GM13976 (cell line): ENCODE data around the gene NDUFA3.
A peak's percentile ranks its signal among the peaks of the same experiment; 100 is the strongest.

Experiments
- DNase-seq: peaks from one replicate; pipeline ENCODE4 v3.0.0; 2012; ENCODE audit warnings: low spot score
- CTCF ChIP-seq: IDR thresholded peaks from 2 replicates; pipeline ENCODE4 v1.5.1; 2012; ENCODE audit warnings: borderline replicate concordance, mild to moderate bottlenecking; ENCODE audit not compliant: insufficient read depth; ENCODE audit errors: extremely low read depth, missing control alignments, control extremely low read depth
- in situ Hi-C: fragments of 300-500 bp; cut with MboI; formaldehyde crosslinking; loops from one replicate; pipeline ENCODE4 v1.12.0; 2022; ENCODE audit warnings: low sequenced_read_pairs, mixed read lengths, inconsistent platforms; ENCODE audit not compliant: unreplicated experiment

The NDUFA3 gene

DNA sequence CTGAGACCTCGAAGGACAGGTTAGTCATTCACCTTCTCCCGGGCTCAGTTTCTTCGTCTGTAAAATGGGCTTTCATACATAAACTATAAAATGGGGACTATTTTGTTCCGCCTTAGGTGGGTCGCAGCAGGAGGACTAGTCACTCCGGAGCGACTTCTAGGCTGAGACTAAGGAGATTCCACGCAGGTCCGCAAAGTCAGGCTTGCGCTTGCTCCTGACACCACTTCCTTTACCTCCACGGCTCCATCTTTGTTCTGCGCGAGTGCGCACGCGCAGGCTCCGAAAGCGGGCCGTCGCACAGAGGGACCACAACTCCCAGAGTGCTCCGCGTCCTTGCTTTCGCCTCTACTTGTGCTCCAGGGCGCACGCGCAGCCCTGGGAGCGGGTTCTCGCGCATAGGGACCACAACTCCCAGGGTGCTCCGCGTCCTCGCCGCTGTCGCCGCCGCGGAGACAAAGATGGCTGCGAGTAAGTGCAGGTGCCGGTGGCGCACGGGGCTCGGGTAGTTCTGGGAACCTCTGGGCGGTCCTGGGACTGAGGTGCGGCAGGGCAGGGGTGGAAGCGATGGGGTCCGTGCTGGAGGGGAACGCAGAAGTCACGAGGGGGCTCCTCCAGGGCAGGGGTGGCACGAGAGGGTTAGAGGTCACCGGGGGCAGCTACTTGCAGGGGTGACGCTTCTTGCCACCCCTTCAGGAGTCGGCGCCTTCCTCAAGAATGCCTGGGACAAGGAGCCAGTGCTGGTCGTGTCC, at the start of gene NDUFA3:
Gene NDUFA3, plus strand, starts transcription at position 435 of the 749 bp plus-strand sequence. Its CDS starts 24 bp downstream, at position 459.
- in situ Hi-C loops, result no loop called here

DNA sequence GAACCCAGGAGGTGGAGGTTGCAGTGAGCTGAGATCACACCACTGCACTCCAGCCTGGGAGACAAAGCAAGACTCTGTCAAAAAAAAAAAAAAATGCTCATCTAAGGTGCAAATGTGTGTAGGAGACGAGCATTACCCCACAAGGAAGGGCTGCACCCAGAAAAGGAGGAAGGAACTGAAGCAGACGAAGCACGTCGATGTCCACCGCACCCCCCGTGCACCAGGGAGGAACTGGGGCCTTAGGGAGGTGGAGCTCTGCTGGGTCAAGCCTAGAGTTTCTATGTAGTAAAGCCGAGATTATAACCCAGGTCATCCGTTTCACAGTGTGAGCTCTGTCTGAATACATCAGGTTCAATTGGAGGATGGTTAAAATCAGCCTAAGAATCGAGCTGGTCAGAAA, 40.0 kb upstream of the NDUFA3 start:
- no peak for TF ChIP-seq CTCF
- no peak for DNase-seq
- in situ Hi-C loops, result no loop called here

More for the DNA sequence above, at the start of gene NDUFA3:
- DNase-seq, result peak; percentile 100
- no peak for TF ChIP-seq CTCF

- no peak for TF ChIP-seq CTCF
- DNase-seq, result no peak
Measured at GRCh38 chr19:54063350-54064116, 39.1 kb upstream of the NDUFA3 start, which contains the start of gene VSTM1. VSTM1 (minus strand) TSS chr19:54063897; CDS start chr19:54063777, 120 bp downstream.

DNA sequence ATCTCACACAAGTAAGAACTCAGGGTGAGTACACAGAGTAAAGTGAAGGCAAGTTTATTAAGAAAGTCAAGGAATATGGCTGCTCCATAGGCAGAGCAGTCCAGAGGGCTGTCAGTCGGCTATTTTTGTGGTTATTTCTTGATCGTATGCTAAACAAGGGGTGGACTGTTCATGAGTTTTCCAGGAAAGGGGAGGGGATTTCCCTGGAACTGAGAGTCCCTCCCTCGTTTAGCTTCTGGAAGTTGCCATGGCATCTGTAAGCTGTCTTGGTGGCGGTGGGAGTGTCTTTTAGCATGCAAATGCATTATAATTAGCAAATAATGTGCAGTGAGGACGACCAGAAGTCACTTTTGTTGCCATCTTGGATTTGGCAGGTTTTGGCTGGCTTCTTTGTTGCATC, 33.2 kb upstream of the NDUFA3 start:
- in situ Hi-C loops, result no loop called here
- no peak for DNase-seq
- TF ChIP-seq CTCF, result no peak

More at GRCh38 chr19:54063350-54064116, 39.1 kb upstream of the NDUFA3 start, which contains the start of gene VSTM1:
- in situ Hi-C loops, result no loop called here

- no peak for TF ChIP-seq CTCF
- DNase-seq, result no peak
- in situ Hi-C loops, result no loop called here
Measured at GRCh38 chr19:54073829-54074228, 28.8 kb upstream of the NDUFA3 start.

GRCh38 chr19:54074851-54075250, 27.8 kb upstream of the NDUFA3 start:
- in situ Hi-C loops, result no loop called here
- no peak for TF ChIP-seq CTCF
- DNase-seq, result no peak
